ENCODE results near the gene PARD3.

The PARD3 gene

DNA sequence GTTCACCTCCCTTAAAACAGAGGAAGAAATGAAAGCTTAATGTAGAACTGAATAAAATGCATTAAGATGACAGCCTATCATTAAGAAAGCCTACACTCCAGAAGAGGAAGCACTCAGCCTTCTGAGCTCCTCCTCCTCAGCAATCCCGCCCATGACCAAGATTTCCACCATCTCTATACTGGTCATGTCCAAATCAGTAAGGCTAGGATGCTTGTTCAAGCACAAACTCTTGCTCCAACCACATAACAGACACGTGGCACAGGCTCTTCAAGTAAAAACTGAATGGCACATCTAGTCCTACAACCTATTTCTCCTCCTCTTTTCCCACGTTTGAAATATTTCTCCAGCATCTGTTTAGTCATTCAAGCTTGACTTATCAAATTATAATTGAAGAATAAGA is 454.1 kb downstream of the PARD3 start:
- TF ChIP-seq, protein P1, sequence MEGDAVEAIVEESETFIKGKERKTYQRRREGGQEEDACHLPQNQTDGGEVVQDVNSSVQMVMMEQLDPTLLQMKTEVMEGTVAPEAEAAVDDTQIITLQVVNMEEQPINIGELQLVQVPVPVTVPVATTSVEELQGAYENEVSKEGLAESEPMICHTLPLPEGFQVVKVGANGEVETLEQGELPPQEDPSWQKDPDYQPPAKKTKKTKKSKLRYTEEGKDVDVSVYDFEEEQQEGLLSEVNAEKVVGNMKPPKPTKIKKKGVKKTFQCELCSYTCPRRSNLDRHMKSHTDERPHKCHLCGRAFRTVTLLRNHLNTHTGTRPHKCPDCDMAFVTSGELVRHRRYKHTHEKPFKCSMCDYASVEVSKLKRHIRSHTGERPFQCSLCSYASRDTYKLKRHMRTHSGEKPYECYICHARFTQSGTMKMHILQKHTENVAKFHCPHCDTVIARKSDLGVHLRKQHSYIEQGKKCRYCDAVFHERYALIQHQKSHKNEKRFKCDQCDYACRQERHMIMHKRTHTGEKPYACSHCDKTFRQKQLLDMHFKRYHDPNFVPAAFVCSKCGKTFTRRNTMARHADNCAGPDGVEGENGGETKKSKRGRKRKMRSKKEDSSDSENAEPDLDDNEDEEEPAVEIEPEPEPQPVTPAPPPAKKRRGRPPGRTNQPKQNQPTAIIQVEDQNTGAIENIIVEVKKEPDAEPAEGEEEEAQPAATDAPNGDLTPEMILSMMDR (IDR thresholded peaks at IDR 0.05; ENCODE audit: insufficient read depth, low read length, poor library complexity, severe bottlenecking), result no peak
- TF ChIP-seq EZH2phosphoT487 (conservative IDR thresholded peaks at IDR 0.05; ENCODE audit: low read length), result no peak
- Histone ChIP-seq H4K20me1 (ENCODE audit: low read depth, low read length) (no peaks in the 10 kb centered on the region), H3K4me3 (ENCODE audit: insufficient read depth, low read length, poor library complexity, severe bottlenecking) (no peak overlapping the region), H3K27me3 (ENCODE audit: low read length) (no peaks in the 10 kb centered on the region), H3K27ac (ENCODE audit: low read depth, low read length) (no peak overlapping the region), H3K9ac (ENCODE audit: low read length) (no peak overlapping the region), H3K9me2 (replicated peaks; ENCODE audit: insufficient read depth, low read length) (no peaks in the 10 kb centered on the region), H3K79me2 (ENCODE audit: insufficient read depth, low read length) (no peaks in the 10 kb centered on the region), H3F3A (ENCODE audit: insufficient read depth) (no peaks in the 10 kb centered on the region), H2AFZ (ENCODE audit: low read depth, low read length, severe bottlenecking) (no peak overlapping the region), H3K36me3 (ENCODE audit: low read length) (no peaks in the 10 kb centered on the region), H3K4me2 (ENCODE audit: low read depth, low read length, poor library complexity, severe bottlenecking) (no peak overlapping the region), H3K9me3 (ENCODE audit: insufficient read depth, low read length) (no peaks in the 10 kb centered on the region)

DNA sequence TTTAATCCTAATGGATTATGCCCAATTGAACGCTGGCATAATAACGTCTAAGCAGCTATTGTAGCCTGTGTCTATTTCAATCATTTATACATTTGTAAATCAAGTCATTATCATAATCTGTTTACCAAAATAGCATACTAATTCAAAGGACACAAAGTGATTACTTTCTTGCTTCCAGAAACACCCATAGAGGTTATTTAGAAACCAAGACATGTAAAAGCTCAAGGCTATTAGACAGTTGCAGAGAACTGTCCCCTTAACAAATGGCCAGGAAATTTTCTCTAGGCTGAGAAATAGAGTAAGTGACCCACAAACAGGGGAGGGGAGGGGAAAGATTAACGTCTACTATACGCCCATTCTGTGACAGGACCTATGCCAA is 455.7 kb downstream of the PARD3 start:
- Histone ChIP-seq H3K4me3 (ENCODE audit: insufficient read depth, low read length, poor library complexity, severe bottlenecking) (no peak overlapping the region), H3K79me2 (ENCODE audit: insufficient read depth, low read length) (no peaks in the 10 kb centered on the region), H3K27ac (ENCODE audit: low read depth, low read length) (no peak overlapping the region), H3K4me2 (ENCODE audit: low read depth, low read length, poor library complexity, severe bottlenecking) (no peak overlapping the region), H2AFZ (ENCODE audit: low read depth, low read length, severe bottlenecking) (no peak overlapping the region), H3K9me2 (replicated peaks; ENCODE audit: insufficient read depth, low read length) (no peaks in the 10 kb centered on the region), H3K36me3 (ENCODE audit: low read length) (no peaks in the 10 kb centered on the region), H3K9ac (ENCODE audit: low read length) (no peak overlapping the region), H4K20me1 (ENCODE audit: low read depth, low read length) (no peaks in the 10 kb centered on the region), H3F3A (ENCODE audit: insufficient read depth) (no peaks in the 10 kb centered on the region), H3K9me3 (ENCODE audit: insufficient read depth, low read length) (no peaks in the 10 kb centered on the region), H3K27me3 (ENCODE audit: low read length) (no peaks in the 10 kb centered on the region)
- no peak for TF ChIP-seq EZH2phosphoT487 (conservative IDR thresholded peaks at IDR 0.05; ENCODE audit: low read length)
- TF ChIP-seq, protein P1 (IDR thresholded peaks at IDR 0.05; ENCODE audit: insufficient read depth, low read length, poor library complexity, severe bottlenecking), result no peak

GRCh38 chr10:34358729-34359434 is 456.2 kb downstream of the PARD3 start:
- H3K9ac ChIP-seq (ENCODE audit: low read length), result no peak overlapping the region
- H3K36me3 ChIP-seq (ENCODE audit: low read length), result no peaks in the 10 kb centered on the region
- no peaks in the 10 kb centered on the region for H3K27me3 ChIP-seq (ENCODE audit: low read length)
- H3K9me2 ChIP-seq (replicated peaks; ENCODE audit: insufficient read depth, low read length), result no peaks in the 10 kb centered on the region
- TF ChIP-seq, protein P1 (IDR thresholded peaks at IDR 0.05; ENCODE audit: insufficient read depth, low read length, poor library complexity, severe bottlenecking), result no peak
- no peak for TF ChIP-seq EZH2phosphoT487 (conservative IDR thresholded peaks at IDR 0.05; ENCODE audit: low read length)
- no peaks in the 10 kb centered on the region for H3K9me3 ChIP-seq (ENCODE audit: insufficient read depth, low read length)
- no peaks in the 10 kb centered on the region for H3F3A ChIP-seq (ENCODE audit: insufficient read depth)
- H3K79me2 ChIP-seq (ENCODE audit: insufficient read depth, low read length), result no peaks in the 10 kb centered on the region
- no peak overlapping the region for H3K4me2 ChIP-seq (ENCODE audit: low read depth, low read length, poor library complexity, severe bottlenecking)
- no peak overlapping the region for H2AFZ ChIP-seq (ENCODE audit: low read depth, low read length, severe bottlenecking)
- no peaks in the 10 kb centered on the region for H4K20me1 ChIP-seq (ENCODE audit: low read depth, low read length)
- no peak overlapping the region for H3K4me3 ChIP-seq (ENCODE audit: insufficient read depth, low read length, poor library complexity, severe bottlenecking)
- no peak overlapping the region for H3K27ac ChIP-seq (ENCODE audit: low read depth, low read length)
